Stimulated activated CD4-positive, alpha-beta T cell treated with anti-CD3 and anti-CD28 coated beads, Interleukin-15, amount 100 ng/mL, for 48 hours (primary cell): ENCODE results near the gene ZBTB24.

Source experiments
- DNase-seq, 2 donors: peaks; one replicate each; pipeline ENCODE4 v3.0.0-alpha.2; 2020; ENCODE audit warnings: low read depth in 2 of 2

The ZBTB24 gene

DNA sequence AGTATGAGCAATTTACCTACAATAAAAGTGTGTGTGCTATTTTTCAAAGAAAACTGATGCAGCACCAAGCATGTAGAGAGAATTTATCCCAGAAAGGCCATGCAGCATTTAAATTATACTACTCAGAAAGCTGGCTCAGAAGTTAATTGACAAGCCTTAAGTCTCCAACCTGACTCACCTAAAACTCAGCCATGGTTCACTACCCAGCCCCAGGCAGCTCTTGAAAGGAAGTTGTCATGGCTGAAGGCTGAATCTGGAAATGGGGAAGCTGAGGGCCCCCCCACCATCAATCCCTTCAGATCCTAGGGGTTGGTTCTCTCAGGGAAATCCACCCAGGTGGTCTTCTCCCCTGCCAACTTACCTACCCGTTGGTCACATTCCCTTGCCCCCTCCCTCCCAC is 62.3 kb downstream of the ZBTB24 start:
- no peak for DNase-seq

DNA sequence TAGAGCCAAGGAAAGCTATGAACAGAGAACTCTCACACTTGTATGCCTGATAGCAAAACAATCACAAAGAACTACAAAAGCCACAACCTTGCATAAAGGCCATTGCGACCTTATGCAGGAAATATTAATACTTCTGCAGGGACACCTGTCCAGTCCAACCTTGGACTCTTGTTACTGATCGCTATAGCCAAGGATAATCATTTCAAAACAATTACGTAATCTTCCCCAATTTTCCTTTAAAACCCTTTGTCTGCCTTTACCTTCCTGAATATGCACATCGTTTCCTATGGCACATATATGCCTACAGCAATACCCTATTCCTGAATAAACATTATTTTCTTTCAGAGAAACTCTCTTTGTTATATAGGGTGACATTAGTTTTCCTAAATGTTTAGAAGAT is 65.4 kb downstream of the ZBTB24 start:
- DNase-seq, result no peak
